ENCODE data around the gene SLC29A3.

- TF ChIP-seq CTCF (IDR thresholded peaks at IDR 0.05) (no peak), EZH2 (IDR thresholded peaks at IDR 0.05) (no peak)
Observed at GRCh38 chr10:71323407-71323806, 4.3 kb downstream of the SLC29A3 start.

All from neural progenitor cell (in vitro differentiated cells).